GM18909 (cell line): Measurements from ENCODE around the gene CACNB2.
"Not testable (repeated sequence)": the region's sequence is repeated elsewhere in the genome, so short reads cannot be mapped to it uniquely, and the experiment has no call there.

ENCODE experiments used
- ATAC-seq: cut with Tn5 transposase; IDR thresholded peaks from one replicate; pipeline ENCODE4 v1.9.1; 2021; ENCODE audit warnings: mild to moderate bottlenecking; ENCODE audit not compliant: unreplicated experiment, poor library complexity

The CACNB2 gene

DNA sequence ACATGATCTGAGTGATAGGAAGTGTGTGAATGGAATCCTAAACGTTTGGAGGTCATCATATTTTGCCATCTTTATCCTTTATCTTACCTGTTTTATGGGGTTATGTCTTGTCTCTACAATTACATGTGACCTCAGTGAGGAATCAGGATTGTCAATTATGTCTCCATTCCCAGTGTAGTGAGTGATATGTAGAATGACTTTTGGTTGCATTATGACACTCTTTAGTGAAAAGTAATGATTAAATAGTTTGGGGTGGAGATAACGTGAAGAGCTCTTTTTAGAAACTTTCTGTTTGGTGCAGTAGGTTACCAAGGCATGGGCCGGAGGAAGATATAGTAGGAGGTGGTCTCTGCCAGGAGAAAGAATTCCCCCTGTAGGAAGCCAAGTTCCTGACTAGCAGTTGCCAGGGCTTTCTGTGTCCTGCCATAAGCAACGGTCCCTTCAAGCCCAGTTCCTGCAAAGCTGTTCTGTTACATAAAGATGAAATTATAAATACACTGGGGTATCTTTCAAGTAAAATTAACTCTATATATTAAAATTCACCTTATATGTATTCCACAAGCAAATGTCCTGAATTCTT is 282.9 kb downstream of the CACNB2 start:
- ATAC-seq: no peak

DNA sequence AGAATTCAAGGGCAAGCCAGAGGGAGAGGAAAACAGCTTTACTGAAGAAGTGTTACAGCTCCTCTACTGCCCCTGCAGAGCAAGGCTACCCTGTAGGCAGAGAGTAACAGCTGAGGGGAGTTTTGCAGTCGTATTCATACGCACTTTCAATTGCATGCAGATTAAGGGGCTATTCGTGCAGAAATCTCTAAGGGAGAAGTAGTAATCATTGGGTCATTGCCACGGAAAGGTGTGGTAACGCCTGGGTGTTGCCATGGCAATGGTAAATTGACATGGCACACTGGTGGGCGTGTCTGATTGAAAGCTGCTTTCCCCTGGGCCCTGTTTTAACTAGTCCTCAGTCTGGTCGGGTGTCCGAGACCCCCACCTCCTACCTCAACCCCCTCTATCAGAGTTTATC is 284.0 kb downstream of the CACNB2 start:
- ATAC-seq: no peak

DNA sequence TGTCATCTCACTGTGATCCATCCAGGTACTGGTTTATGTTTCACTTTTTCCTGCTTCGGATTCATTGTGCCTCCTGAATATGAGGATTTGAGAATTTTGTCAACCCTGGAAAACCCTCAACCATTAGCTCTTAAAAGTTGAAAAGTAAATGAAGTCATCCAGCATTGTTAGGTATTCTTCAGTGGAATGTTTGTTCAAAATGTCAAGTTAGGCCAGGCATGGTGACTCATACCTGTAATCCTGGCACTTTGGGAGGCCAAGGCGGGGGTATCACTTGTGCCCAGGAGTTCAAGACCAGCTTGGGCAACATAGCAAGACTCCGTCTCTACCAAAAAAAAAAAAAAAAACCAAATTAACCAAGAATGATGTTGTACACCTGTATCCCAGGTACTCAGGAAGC is 289.1 kb downstream of the CACNB2 start:
- no peak for ATAC-seq

DNA sequence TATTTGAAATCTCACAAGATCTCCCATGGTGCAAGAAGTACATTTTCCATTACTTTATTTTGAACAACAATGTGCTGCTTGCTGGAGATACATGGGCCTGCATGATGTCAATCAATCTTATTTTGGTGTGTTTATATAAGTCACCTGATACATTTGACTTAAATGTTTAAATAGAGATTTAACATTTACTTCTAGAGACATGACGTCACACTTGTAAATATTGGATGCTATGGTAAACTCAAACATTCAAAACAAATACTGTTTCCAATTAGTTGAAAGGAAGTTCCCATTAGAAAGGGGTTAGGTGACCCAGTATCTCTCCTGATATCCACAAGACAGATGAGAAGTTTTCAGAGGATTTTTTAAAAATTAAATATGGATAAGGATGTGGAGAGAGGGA is 296.7 kb downstream of the CACNB2 start:
- ATAC-seq: no peak

DNA sequence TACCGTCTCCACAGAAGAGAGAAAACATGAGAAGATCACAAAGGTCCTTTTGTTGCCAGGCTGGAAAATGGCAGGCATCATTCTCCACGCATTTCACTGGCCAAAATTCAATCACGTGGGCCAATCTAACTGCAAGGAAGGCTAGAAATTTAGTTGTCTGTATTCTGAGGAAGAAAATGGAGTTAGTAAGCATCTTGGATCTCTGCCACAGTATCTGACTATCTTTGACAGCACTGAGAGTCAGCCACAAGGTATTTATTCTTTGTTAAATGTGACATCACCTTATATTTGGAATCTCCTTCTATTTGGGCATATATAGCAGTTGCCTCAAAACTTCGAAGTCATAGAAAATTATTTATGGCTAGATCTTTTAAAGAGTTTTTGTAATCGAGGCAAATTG is 297.3 kb downstream of the CACNB2 start:
- ATAC-seq: no peak

DNA sequence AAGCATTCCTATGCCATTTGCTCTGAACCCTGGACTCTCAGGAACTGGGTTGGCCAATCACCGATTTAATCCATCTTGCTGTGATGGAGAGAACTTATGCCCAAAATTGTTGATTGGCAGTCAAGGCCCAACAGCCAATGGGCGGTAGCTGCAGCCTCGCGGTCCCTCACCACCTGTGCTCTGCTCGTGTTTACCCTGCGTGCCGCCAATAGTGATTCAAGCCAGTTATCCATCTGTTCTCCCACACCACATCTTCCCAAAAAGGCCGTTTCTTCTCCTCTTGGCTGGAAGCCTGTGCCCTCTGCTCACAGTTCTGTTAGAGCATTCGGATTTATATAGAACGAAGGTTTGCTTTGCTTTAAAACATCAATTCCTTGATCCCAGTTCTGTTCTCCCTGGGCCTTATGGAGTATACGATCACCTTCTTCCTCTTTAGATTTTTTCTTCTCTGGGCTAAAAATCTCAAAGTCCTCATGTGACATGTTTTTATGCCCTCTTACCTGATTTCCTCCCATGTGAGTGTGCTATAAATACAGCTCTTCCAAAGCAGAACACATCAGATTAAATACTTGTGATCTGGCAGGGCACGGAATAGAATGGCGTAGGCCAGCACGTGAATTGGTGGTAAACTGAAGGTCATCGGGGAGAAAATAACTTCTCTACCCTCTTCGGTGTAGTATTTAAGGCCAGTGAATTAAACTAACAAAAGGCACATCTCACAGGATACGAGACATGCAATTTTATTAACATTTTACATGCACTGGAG is 298.3 kb downstream of the CACNB2 start:
- no peak for ATAC-seq

DNA sequence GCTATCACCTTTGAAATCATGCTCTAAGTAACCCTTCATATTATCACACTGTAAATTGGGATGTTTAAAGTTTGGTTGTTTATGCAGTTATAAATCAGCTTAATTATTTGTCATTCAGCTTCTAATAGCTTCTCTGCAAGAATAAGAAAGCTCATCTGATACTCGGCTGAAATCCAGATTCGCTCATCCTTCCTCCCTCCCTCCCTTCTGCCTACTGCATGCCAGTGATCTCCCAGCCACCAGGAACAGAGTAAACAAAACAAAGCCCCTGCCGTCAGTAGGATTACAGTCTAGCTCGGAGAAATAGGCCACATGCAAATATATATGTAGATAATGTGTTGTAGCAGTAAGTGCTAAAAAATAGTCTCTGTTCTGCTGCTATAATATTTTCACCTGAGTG is 299.4 kb downstream of the CACNB2 start:
- no peak for ATAC-seq

DNA sequence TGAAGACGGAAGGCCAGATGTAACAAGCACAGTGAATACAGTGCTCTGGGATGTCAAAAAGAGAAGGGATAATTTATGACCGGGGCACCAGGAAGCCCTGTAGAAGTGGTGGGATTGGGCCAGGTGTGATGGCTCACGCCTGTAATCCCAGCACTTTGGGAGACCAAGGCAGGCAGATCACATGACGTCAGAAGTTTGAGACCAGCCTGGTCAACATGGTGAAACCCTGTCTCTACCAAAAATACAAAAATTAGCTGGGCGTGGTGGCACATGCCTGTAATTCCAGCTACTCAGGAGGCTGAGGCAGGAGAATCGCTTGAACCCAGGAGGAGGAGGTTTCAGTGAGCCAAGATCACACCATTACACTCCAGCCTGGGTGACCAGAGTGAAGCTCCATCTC is 305.4 kb downstream of the CACNB2 start:
- ATAC-seq: not testable (repeated sequence)

DNA sequence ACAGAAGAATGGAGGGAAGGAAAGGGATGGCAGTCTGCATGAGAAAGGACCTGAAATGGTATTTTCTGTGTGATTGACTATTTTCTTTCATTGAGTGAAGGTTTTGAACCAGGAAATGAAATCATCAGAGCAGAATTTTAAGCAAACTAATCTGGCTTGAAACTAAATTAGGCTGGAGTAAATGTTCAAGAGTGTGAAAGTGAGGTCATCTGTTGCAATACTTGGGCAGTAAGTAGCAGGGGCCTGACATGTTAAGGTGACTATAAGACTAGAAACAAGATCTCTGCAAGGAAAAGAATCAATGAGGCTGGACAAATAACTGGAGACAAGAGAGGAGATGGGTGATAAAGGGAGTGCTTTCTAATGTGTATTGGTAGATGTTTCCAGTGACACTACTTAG is 306.0 kb downstream of the CACNB2 start:
- ATAC-seq: no peak

DNA sequence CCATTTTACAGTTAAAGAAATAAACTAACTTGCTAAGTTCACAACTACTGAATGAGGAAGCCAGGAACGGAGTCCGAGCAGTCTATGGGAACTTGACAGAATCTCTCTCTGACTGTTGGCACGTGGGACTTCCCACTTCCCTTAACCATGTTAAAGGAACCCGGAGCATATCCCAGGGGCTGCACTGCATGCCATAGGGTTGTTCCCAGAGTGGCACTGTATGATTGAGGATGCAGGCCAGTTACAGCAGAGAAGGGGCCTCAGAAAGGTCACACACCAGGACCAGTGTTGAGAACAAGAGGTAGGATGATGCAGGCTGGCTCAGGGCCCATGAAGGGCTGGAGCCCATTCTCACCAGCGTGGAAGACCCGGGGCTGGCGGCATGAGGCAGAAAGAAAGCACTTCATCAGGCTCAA is 309.4 kb downstream of the CACNB2 start:
- no peak for ATAC-seq

DNA sequence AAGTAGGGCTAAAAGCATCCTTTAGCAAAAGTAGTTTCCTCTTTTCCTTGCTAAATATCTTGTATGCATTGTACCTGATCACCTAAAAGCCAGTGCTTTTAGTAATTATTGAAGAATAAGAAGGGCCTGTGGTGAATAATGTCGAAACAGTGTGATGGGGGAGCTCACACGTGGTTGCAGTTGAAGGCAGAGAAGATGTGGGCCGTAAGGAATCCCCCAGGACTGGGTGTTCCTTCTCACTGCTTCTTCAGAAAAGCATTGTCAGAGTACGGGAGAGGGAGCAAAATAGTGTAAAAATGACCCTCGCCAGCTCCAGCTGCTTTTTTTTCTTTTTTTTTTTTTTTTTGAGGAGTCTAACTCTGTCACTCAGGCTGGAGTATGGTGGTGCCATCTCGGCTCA is 310.1 kb downstream of the CACNB2 start:
- ATAC-seq: no peak

DNA sequence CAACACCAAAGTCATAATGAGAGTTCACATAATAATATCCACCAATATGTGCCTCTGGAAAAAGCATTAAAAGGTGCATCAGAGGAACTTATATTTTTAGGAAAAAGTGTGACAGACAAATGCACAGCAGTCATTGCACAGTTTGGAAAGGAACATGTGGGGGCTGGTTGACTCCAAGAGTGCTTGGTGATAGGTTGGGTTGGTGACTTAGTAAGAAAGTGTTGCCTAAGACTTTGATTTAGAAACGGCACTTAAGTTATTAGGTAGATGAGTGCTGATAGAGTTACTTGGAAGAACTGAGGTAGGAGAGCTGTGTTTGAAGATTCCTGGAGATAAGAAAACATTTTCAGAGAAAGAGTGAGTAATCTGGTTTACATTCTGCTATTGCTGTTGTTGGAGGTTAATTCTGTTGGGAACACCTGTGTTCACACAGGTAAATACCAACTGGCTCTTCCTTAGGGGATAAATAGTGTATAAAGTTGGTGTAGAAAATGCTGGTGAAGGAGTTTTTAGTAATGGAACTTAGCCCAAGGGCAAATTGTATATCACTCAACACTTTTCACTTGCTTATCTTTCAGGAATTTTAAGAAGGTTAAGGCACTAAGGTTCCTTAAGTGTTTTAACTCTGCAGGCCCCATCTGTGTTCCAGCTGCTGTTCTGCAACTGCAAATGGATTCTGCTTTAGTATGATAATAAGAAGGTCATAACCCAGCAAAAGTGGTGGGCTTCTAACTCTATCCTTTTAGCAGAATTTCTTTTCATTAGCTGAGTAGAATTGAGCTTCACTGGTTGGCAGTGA is 315.1 kb downstream of the CACNB2 start:
- no peak for ATAC-seq

DNA sequence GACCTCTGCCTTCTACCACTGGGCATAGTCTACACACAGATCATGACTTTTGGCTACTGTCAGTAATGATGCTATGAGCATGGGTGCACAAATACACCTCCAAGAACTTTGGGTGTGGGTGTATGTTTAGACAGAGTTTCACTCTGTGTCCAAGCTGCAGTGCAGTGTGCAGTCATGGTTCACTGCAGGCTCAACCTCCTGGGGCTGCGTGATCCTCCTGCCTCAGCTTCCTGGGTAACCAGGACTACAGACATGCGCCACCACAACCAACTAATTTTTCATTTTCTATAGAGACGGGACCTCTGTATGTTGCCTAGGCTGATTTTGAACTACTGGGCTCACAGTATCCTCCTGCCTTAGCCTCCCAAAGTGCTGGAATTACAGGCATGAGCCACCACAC is 316.8 kb downstream of the CACNB2 start:
- ATAC-seq: peak; percentile 100

DNA sequence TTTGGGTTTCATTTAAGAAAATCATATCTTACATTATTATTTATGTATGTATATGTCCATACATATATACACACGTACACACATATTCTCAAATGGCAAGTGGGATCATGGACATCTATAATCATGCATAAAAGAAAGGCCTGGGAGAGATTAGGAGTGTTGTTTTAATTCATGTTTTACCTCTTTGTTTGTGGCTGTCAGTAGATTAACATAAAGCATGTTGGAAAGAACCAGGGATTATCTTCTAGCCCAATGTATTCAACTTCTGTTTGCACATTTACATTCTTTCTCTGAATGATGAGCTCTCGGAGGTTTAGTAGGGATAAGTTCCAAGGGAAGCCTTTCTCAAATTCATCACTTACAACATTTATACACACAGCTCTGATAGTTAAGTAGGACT is 319.8 kb downstream of the CACNB2 start:
- ATAC-seq: no peak

DNA sequence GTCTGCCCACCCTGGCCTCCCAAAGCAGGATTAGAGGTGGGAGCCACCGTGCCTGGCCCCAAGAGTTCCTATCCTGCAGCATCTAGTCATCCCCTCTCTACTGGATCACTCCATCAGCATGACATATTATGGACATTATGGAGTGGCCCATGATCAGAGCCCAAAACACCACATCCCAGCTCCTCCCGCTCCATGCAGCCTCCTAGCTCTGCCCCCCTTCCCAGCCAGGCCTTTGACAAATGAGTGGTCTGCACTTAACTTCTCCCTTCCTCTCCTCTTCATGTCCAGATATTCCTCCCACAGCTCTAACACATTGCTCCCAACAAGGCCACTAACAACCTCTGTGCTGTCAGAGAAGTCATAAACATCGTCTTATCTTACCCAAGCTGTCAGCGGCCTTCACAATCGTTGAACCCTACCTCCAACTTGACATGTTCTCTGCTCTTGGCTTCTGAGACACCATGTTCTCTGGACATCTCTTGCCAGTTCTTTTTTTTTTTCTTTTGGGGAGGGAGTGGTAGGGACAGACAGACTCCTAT is 323.5 kb downstream of the CACNB2 start:
- no peak for ATAC-seq

DNA sequence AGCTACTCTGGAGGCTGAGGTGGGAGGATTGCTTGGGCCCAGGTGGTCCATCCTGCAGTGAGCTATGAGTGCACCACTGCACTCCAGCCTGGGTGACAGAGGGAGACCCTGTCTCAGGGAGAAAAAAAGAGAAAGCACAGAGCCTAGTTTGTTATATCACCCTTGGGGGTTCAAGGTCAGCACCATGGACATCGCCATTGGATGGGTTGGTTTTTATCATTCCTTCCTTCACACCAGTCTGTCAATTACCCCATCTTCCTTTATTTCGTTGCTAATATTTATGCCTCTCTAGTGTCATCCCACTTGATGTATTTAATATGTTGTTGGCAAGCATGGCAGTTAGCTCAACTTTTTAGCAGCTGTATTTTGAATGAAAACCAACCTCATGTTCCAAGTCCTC is 328.9 kb downstream of the CACNB2 start:
- ATAC-seq: no peak

DNA sequence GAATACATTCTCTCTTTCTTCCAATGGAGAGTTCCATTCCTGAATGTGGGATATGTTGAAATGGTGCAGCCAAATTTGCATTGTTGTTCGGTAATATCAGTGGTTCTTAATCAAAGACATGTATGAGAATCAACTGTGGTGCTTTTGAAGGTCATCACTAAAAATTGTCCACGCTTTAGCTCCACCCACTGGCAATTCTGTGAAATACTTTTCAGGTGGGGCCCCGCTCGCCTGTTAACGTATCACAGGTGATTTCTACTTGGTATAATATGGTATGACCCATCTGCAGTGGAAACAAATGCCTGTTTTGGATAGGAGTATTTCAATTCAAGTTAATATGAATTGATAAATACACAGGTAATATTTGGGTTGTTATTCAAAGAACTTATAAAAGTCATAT is 332.8 kb downstream of the CACNB2 start:
- no peak for ATAC-seq

DNA sequence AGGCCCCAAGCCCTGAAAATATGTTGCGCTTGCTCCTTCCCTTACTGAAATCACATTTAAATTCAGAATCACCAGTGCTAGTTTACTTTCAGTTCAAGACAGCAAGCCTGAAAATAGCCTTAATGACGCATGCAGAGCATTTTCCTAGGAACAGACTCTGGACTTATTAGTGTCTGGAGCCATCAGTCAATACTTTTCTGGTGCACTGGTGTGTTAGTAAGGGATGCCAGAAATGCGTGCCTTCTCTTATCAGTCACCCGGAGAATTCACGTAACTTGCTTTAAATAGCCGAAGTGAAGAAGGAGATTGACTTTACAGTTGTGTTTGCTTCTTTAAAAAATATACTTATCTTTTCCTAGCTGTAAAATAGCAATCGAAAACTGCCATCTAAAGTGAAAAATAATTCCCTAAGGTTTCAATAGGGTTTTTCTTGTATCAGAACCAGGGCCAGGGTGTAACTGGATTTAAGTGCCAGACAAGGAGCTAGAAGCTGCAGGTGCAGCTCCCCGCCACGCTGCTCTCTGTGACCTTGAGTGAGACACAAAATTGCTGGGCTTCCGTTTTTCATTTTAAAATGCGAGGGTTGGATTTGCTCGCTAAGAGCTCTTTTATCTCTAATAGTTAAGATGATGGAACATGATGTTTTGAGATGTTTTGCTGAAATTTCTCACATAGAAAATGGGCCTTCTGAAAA is 333.3 kb downstream of the CACNB2 start:
- no peak for ATAC-seq

DNA sequence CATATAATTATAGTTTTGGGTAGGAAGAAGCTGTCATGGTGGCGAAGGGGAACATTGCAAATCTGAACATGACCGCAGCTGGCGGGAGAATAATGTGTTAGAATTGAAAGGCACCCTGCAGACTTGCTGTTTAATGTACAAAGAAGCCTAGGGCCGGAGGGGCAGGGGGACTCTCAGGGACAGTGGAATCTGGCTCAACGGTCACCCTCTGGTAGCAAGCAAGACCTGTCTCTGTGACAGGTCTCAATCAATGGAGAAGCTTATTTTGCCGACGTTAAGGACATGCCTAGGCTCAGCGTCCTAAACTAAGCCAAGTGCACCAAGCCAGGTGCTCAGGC is 333.9 kb downstream of the CACNB2 start:
- no peak for ATAC-seq

DNA sequence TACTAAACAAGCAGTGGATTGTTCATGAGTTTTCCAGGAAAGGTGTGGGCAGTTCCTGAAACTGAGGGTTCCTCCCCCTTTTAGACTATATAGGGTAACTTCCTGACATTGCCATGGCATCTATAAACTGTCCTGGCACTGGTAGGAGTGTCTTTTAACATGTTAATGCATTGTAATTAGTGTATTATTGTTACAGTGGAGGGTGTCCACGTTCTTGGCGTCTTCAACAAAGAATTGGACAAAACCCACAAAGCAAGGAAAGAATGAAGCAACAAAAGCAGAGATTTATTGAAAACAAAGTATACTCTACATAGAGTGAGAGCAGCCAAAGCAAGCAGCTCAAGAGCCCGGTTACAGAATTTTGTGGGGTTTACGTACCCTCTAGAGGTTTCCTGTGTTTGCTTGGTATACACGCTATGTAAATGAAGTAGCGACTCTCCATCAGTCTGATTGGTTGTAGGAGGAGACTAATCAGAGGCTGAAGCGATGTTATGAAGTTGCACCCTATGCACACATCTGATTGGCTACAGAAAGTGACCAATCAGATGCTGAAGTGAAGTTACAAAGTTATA is 335.9 kb downstream of the CACNB2 start:
- no peak for ATAC-seq
